ENCODE results near the gene BECN2.
"Not testable (repeated sequence)": the region's sequence is repeated elsewhere in the genome, so short reads cannot be mapped to it uniquely, and the experiment has no call there.

Gene BECN2

DNA sequence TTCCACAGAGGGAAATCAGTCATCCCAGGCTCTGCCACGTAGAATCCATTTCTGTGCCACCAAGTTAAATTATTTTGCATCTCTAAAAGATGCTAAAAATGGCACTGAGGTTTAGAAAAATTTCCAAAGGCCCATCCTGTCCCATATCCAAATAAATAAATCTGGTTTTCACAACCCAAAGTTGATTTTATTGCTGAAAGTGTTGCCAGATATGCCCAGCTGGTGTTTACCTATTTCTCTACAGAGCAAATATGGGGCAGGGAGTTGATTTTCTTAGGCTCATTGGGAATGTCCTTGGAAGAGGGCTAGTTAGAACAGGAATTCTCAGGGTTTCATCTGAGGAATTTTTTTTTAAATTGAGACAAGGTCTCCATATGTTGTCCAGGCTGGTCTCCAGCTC is 22.4 kb downstream of the BECN2 start:
- no peak for DNase-seq

DNA sequence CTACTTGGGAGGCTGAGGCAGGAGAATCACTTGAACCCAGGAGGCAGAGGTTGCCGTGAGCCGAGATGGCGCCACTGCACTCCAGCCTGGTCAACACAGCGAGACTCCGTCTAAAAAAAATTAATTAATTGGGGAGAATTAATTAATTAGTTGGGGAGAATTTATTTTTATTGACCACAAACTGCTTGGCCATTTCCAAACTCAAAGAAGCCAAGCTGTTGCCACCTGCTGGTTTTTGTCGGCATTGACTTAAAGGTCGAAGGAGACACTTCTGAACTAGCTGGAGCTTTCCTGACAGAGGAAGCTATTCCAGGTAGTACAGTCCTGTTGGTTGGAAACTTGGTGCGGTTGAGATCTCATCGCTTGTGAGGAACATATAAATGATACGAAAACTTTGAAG is 28.2 kb downstream of the BECN2 start:
- peak; percentile 75 for DNase-seq

- DNase-seq, result not testable (repeated sequence)
Observed at GRCh38 chr1:241988389-241988930, 30.9 kb downstream of the BECN2 start.

DNA sequence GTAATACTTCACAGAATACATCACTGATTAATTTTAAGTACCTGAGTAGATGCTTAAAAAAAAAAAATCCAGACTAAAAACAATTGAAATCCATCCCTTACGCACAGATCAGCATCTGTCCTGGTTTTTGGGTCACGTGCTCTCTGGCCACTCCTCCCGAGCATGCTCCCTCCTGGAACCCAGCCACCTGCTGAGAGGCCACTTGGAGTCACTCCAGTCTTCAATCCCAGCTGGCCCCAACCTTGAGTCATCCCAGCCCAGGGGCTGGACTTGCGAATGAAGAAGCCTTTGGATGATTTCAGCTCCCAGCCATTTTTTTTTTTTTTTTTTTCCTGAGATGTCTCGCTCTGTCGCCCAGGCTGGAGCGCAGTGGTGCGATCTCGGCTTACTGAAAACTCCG is 32.5 kb downstream of the BECN2 start:
- DNase-seq, result peak; percentile 89

DNA sequence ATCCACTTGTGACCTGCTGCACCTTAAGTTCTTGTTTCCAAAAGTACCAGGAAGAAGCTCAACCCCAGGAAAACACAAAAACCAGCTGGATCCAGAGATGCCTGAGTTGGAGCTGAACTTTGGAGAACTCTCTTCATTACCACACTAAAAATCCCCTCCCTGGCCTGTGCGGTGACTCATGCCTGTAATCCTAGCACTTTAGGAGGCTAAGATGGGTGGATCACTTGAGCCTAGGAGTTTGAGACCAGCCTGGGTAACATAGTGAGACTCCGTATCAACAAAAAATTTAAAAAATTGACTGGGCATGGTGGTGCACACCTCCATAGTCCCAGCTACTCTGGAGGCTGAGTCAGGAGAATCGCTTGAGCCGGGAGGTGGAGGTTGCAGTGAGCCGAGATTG is 35.2 kb downstream of the BECN2 start:
- no peak for DNase-seq

DNA sequence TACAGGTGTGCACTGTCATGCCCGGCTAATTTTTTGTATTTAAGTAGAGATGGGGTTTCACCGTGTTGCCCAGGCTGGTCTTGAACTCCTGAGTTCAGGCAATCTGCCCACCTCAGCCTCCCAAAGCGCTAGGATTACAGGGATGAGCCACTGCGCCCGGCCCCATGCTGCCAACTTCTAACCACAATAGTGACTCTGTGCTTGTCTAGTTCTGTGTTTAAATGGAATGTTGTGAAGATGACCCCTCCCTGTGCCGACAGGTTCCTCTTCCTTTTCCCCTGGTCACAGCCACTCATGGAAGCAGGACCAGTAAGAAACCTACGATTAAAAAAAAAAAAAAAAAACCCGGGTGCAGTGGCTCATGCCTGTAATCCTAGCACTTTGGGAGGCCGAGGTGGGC is 36.6 kb downstream of the BECN2 start:
- DNase-seq, result no peak

DNA sequence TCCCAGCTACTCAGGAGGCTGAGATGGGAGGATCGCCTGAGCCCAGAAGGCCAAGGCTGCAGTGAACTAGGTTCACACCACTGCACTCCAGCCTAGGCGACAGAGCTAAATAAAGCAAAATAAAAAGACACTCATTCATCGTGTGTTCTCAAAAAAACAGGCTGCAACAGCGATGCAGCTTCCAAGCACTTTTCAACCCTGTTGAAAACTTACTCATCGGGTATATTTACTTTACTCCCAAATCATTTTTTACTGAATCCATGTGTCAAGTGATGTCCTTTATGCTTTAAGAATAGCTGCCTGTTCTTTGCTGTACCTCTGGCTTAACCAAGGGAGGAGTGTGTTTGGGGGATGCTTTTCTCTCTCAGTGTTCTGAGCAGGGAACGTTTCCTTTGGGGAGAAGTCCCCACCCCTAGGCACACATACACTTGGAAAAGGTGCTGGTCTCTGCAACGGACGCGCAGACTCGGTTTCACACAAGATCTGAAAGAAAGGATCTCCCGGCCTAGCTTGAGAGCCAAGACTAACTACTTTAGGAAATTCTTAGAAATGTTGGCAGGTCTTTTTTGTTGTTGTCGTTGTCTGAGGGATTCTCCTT is 39.9 kb downstream of the BECN2 start:
- no peak for DNase-seq

GRCh38 chr1:241998412-241998921 is 40.9 kb downstream of the BECN2 start:
- peak; percentile 40 for DNase-seq

DNA sequence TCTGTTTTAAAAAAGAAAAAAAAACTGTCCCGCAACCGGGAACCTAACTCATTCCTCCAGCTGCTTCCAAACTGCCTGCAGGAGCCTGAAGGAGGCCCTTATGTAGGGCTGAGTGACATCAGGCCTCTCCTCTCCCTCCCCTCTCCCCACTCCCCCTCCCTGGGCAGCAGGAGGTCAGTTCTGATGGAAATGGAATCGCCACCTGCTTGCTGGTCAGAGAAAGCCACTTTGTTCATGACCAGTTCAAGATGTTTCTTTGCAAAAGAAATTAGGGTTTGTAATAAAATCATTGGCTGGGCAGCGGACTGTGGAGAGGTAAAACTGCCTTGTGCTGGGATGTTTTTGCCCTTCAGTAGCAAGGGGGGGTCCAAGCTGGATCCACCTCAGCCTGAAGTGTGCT is 41.5 kb downstream of the BECN2 start, which contains the start of gene MAP1LC3C:
TSS of gene MAP1LC3C (minus strand) at position 73 of the 400 bp plus-strand sequence. CDS start 90 bp downstream, outside the sequence.
- DNase-seq, result no peak

- DNase-seq, result no peak
Observed at GRCh38 chr1:242000434-242000833, 42.9 kb downstream of the BECN2 start.

DNA sequence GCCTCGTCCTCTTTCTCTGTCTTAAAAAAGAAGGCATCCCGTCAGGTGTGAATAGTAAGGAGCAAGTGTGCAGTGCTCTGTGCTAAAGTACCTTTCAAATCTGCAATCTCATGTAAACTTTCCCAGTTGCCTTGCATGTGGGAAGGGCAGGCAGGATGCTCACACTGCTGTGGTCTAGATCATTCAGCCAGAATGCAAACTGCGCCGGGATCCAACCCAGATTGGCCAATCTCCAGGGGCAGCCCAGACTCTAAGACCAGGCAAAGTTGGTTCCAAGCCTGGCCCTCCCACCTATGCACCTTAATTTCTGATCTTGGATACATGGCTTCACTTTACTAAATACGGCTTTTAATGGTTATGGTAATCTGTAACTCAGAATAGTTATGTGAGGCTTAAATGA is 44.5 kb downstream of the BECN2 start:
- no peak for DNase-seq

GRCh38 chr1:242002510-242002909 is 44.9 kb downstream of the BECN2 start:
- DNase-seq, result no peak

DNA sequence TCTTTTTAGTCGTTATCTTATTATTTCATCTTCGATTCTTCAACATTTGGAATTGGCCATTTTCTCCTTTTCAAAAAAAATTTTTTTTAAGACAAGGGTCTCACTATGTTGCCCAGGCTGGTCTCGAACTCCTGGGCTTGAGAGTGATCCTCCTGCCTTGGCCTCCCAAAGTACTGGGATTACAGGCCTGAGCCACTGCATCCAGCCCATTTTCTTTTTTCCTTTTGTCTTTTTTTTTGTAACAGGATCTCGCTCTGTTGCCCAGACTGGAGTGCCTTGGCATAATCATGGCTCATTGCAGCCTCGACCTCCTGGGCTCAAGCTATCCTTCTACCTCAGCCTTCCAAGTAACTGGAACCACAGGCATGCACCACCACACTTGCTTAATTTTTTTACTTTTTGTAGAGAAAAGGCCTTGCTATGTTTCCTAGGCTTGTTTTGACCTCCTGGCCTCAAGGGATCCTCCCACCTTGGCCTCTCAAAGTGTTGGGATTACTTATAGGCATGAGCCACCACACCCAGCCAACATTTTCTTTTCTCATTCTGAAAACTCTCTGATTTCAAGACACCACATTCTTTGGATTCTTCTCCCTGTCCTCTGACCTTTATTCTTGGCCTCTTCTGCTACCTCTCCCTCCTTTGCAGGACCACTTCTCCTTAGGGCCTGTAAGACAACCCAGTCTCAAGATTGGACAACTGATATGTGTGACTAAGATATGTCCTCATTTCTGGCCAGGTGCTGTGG is 47.4 kb downstream of the BECN2 start:
- DNase-seq, result no peak

GRCh38 chr1:242005866-242006535 is 48.4 kb downstream of the BECN2 start:
- DNase-seq, result no peak

DNA sequence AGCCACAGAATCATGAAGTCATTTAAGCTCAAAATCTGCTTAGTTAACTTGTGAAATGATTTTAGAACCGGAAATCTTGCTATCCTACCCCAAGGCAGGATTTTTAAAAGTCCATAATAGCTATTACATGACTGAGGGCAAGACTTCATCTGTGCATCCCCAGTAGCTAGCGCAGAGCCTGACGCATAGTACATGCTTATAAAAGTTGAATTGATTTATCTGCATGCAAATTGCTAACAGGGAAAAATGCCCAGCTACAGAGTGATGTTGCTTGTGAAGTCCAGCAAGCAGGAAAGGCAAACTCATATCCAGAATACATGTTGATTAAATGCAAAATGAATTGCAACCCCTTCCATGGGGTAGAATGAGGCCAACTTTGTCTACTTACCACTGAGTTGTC is 49.4 kb downstream of the BECN2 start:
- no peak for DNase-seq
